DND-41 (cell line): ENCODE measurements around the gene NUDT22.

Experiments used
- EZH2 ChIP-seq: IDR thresholded peaks from 3 replicates; pipeline ENCODE4 v1.6.1; 2012; ENCODE audit warnings: borderline replicate concordance, low read depth, mild to moderate bottlenecking, moderate library complexity, low read length, inconsistent platforms; ENCODE audit not compliant: severe bottlenecking
- TF ChIP-seq, protein P1 (sequence below): IDR thresholded peaks from 2 replicates; pipeline ENCODE4 v1.5.1; 2012; ENCODE audit warnings: borderline replicate concordance, low read length, moderate library complexity, mild to moderate bottlenecking; ENCODE audit not compliant: poor library complexity, severe bottlenecking; ENCODE audit errors: extremely low read depth

DNA sequence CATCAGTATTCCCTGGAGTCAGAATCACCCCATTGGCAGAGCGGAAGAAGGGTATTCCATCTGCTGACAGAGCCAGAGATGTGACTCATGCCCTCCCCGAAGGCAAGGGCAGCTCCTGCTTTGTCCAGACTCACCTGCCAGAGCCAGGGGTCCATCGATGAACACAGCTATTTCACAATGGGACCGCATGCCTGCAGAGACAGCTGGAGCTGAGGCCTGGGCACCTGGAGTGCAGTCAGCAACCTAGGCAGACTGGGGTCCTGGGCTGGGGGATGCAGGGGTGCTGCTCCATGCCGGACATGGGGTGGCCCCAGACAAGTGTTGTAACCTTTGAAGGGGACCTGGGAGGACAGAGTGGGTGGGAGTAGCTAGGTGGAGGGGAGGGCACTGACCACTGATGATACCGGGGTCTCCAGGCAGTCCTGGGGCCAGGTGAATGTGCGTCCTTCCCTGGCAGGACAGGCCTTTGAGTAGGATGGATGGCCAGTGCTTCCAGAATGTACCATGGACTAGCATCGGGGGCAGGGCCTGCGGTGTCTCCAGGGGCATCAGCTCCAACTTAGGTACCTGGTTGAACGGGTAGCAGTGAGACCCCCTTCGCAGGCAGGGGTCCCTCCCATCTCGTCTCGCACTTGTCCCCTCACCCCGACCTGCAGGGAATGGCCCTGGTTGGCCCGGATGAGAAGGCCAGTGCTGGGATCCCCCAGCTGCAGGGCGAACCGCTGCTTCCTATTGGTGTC is 1.8 kb upstream of the NUDT22 start:
- TF ChIP-seq, protein P1, sequence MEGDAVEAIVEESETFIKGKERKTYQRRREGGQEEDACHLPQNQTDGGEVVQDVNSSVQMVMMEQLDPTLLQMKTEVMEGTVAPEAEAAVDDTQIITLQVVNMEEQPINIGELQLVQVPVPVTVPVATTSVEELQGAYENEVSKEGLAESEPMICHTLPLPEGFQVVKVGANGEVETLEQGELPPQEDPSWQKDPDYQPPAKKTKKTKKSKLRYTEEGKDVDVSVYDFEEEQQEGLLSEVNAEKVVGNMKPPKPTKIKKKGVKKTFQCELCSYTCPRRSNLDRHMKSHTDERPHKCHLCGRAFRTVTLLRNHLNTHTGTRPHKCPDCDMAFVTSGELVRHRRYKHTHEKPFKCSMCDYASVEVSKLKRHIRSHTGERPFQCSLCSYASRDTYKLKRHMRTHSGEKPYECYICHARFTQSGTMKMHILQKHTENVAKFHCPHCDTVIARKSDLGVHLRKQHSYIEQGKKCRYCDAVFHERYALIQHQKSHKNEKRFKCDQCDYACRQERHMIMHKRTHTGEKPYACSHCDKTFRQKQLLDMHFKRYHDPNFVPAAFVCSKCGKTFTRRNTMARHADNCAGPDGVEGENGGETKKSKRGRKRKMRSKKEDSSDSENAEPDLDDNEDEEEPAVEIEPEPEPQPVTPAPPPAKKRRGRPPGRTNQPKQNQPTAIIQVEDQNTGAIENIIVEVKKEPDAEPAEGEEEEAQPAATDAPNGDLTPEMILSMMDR = no peak
- TF ChIP-seq EZH2 = no peak
